Vagina (tissue), 2 donors: Measurements from ENCODE around the gene SHISA6. TPM values are rescaled to one million over a fixed set of nuclear protein-coding genes. Genes with fewer than 3 reads are reported as not detected.

Experiments
- DNase-seq, 2 donors: peaks; one replicate each; pipeline ENCODE4 v3.0.0-alpha.2; 2017; ENCODE audit errors: extremely low spot score in 2 of 2
- H3K27ac ChIP-seq: fragments of 200-600 bp; sonication (generic); one replicate; pipeline ENCODE4 v1.5.1; 2019
- H3K27me3 ChIP-seq: fragments of 200-600 bp; sonication (generic); one replicate; pipeline ENCODE4 v1.5.1; 2019
- H3K36me3 ChIP-seq, 2 donors: fragments of 200-600 bp; sonication (generic); one replicate each; pipeline ENCODE4 v1.5.1; 2017 to 2019
- H3K4me1 ChIP-seq: fragments of 200-600 bp; sonication (generic); one replicate; pipeline ENCODE4 v1.5.1; 2019
- H3K4me3 ChIP-seq, 2 donors: fragments of 200-600 bp; sonication (generic); 1 replicate in 1 of 2; 2 replicates in 1 of 2; pipeline ENCODE4 v1.5.1; 2016 to 2019
- H3K9me3 ChIP-seq: fragments of 200-600 bp; sonication (generic); one replicate; pipeline ENCODE4 v1.5.1; 2019
- CTCF ChIP-seq, 3 experiments: fragments of 450-650 bp in 2 of 3; fragments of 200-600 bp in 1 of 3; sonication (generic) in 1 of 3; IDR thresholded peaks; one replicate each; pipeline ENCODE4 v1.5.1; 2017 to 2019; ENCODE audit warnings: antibody characterized with exemption in 3 of 3, mild to moderate bottlenecking in 2 of 3, moderate library complexity in 2 of 3
- POLR2A ChIP-seq, 2 donors: fragments of 450-650 bp; IDR thresholded peaks; one replicate each; pipeline ENCODE4 v1.6.1; 2017; ENCODE audit warnings: antibody characterized with exemption in 2 of 2, mild to moderate bottlenecking in 2 of 2, moderate library complexity in 2 of 2
- POLR2AphosphoS5 ChIP-seq, 2 donors: sonication (generic); formaldehyde crosslinking; IDR thresholded peaks; one replicate each; pipeline ENCODE4 v1.9.0; 2017; ENCODE audit warnings: antibody characterized with exemption in 2 of 2, mild to moderate bottlenecking in 2 of 2, low read depth in 1 of 2; ENCODE audit not compliant: insufficient read depth in 1 of 2
- intact Hi-C: fragments of 100-400 bp; cut with DNase I; formaldehyde crosslinking; loops from one replicate; pipeline ENCODE4 v1.15.1; 2023
- total RNA-seq: library from RNA; depleted of rRNA; stranded (reverse); fragments of >200 nt; gene quantifications from one replicate; pipeline ENCODE4 v1.2.3, GENCODE V29; 2016

The SHISA6 gene
- total RNA-seq, 1 donor from 2014 or later, result 1.5 TPM

GRCh38 chr17:11610999-11611566 is 370.1 kb downstream of the SHISA6 start:
- Histone ChIP-seq H3K36me3 (no peaks in the 10 kb centered on the region), H3K4me3 (no peak overlapping the region), H3K27me3 (no peaks in the 10 kb centered on the region), H3K9me3 (no peaks in the 10 kb centered on the region), H3K4me1 (peaks cover 8% of the 10 kb centered on the region), H3K27ac (no peak overlapping the region)
- DNase-seq, result no peak
- TF ChIP-seq POLR2AphosphoS5 (IDR thresholded peaks at IDR 0.05; ENCODE audit: insufficient read depth in 1 of 2, low read depth in 1 of 2) (no peak), POLR2A (IDR thresholded peaks at IDR 0.05) (no peak), CTCF (IDR thresholded peaks at IDR 0.05) (no peak)
- intact Hi-C loops, result no loop called here

- H3K4me3 ChIP-seq, result no peak overlapping the region
- H3K36me3 ChIP-seq, result no peaks in the 10 kb centered on the region
- no peaks in the 10 kb centered on the region for H3K9me3 ChIP-seq
- intact Hi-C loops, result no loop called here
- H3K27ac ChIP-seq, result no peak overlapping the region
- DNase-seq, result no peak
- TF ChIP-seq POLR2AphosphoS5 (IDR thresholded peaks at IDR 0.05; ENCODE audit: insufficient read depth in 1 of 2, low read depth in 1 of 2) (no peak), POLR2A (IDR thresholded peaks at IDR 0.05) (no peak), CTCF (IDR thresholded peaks at IDR 0.05) (no peak)
- H3K27me3 ChIP-seq, result no peaks in the 10 kb centered on the region
- peaks cover 8% of the 10 kb centered on the region for H3K4me1 ChIP-seq
Measured at GRCh38 chr17:11612956-11613355, 371.9 kb downstream of the SHISA6 start.
